WERI-Rb-1 (cell line): ENCODE results near the gene PCYT2.

ENCODE experiments used
- DNase-seq: peaks from one replicate; pipeline ENCODE4 v3.0.0-alpha.2; 2020
- H3K27ac ChIP-seq: fragments of 250-450 bp; sonication (Bioruptor Pico); 2 replicates; pipeline ENCODE4 v1.5.1; 2020; ENCODE audit warnings: mild to moderate bottlenecking, moderate library complexity
- H3K27me3 ChIP-seq: fragments of 250-450 bp; sonication (Bioruptor Pico); 2 replicates; pipeline ENCODE4 v1.5.1; 2021; ENCODE audit warnings: mild to moderate bottlenecking, low read depth, moderate library complexity; ENCODE audit not compliant: insufficient read depth, severe bottlenecking
- H3K36me3 ChIP-seq: fragments of 250-450 bp; sonication (Bioruptor Pico); 2 replicates; pipeline ENCODE4 v1.5.1; 2020; ENCODE audit warnings: mild to moderate bottlenecking, moderate library complexity
- H3K4me3 ChIP-seq: 2 replicates; pipeline ENCODE4 v1.5.1; 2011; ENCODE audit warnings: low read depth, mild to moderate bottlenecking, control low read depth, low read length
- H3K9me3 ChIP-seq: fragments of 250-450 bp; sonication (Bioruptor Pico); 2 replicates; pipeline ENCODE4 v1.5.1; 2021; ENCODE audit warnings: mild to moderate bottlenecking, moderate library complexity; ENCODE audit not compliant: severe bottlenecking
- CTCF ChIP-seq: IDR thresholded peaks from 2 replicates; pipeline ENCODE4 v1.5.1; 2011; ENCODE audit warnings: low read depth, mild to moderate bottlenecking, control low read depth, inconsistent platforms, low read length

The PCYT2 gene

DNA sequence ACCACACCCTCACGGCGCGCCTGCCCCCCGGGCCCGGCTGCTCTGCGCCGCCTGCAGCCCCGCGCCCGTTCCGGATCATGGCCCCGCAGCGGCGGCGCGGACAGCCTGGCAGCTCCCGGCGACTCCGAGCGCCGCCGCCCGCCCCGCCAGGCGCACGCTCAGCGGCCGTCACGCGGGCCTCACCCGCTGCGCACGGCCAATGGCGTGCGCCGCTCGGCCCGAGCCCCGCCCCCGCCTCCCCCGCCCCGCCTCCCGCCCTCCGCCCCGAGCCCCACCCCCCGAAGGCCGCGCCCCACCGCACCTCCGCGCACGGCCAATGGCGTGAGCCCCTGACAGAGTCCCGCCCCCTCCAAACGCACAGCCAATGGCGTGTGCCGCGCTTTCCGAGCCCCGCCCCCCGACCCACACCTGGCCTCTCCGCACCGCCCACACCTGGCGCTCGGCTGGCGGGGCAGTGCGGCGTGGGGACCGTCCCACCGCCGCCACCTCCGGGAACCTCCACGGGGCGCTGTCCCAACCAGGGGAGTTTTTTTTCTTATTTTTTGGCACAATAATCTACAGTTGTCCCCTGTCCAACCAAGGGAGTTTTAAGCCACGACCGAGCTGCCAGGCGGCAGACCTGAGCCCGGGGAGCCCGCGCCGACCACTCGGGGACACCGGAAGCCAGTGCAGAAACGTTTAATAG, at the start of gene PCYT2:
Gene PCYT2 (minus strand): TSS at position 123 of the 685 bp plus-strand sequence. CDS start 44 bp downstream, at position 79.
- Histone ChIP-seq H3K9me3 (no peaks in the 10 kb centered on the region), H3K27me3 (no peaks in the 10 kb centered on the region), H3K4me3 (peak within 1 kb of the TSS; percentile 62), H3K27ac (peak within 1 kb of the TSS; percentile 39), H3K36me3 (peaks cover 68% of the 10 kb centered on the region)
- TF ChIP-seq CTCF: no peak
- DNase-seq: peak; percentile 97

GRCh38 chr17:81960130-81960958, 49.1 kb upstream of the PCYT2 start:
- no peak for TF ChIP-seq CTCF
- Histone ChIP-seq H3K9me3 (no peaks in the 10 kb centered on the region), H3K27me3 (peaks cover 7% of the 10 kb centered on the region), H3K4me3 (peak overlapping the region; percentile 63), H3K27ac (peak overlapping the region; percentile 3), H3K36me3 (peaks cover 14% of the 10 kb centered on the region; the same call in 1 of the 2 replicates)
- peak; percentile 57 for DNase-seq

- peak overlapping the region; percentile 58 for H3K27ac ChIP-seq
- peak; percentile 84 for DNase-seq
- peaks cover 14% of the 10 kb centered on the region; the same call in 1 of the 2 replicates for H3K36me3 ChIP-seq
- peak overlapping the region; percentile 63 for H3K4me3 ChIP-seq
- H3K9me3 ChIP-seq: no peaks in the 10 kb centered on the region
- peak; percentile 86 for TF ChIP-seq CTCF
- peaks cover 7% of the 10 kb centered on the region for H3K27me3 ChIP-seq
Measured at GRCh38 chr17:81959362-81960129, 48.3 kb upstream of the PCYT2 start.

DNA sequence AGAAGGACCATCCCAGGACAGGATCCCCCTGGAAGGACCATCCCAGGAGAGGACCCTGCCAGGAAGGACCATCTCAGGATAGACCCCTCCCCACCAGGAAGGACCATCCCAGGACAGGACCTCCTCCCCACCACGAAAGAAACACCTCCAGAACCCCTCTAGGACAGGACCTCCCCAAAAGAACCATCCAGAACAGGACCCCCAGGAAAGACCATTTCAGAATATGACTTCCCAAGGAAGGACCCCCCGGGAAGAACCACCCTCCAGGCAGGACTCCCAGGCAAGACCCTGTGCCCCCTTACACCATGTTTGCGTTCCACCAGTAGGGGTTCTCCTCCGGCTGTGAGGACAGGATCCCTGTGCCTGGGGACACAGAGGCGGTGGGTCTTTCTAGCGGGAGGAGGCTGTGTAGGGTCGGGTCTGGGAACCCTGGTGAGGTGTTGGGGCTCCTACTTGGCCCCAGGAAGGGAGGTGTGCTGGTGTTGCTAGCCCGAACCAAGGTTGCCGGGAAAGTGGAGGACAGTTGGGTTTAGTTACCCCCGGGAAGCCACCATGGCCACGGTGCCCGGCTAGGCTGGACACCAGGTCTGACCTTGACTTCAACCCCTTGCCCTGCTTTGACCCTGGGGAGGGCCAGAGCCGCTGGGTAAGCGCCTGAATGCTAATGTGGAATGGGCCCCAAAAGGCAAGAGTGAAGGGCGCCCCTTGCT, 47.6 kb upstream of the PCYT2 start:
- H3K9me3 ChIP-seq: no peaks in the 10 kb centered on the region
- H3K27ac ChIP-seq: peak overlapping the region; percentile 58
- H3K27me3 ChIP-seq: peaks cover 7% of the 10 kb centered on the region
- H3K36me3 ChIP-seq: peaks cover 16% of the 10 kb centered on the region
- peak overlapping the region; percentile 33 for H3K4me3 ChIP-seq
- TF ChIP-seq CTCF: peak; percentile 35; the same call in 1 of the 2 replicates
- DNase-seq: no peak

GRCh38 chr17:81957691-81958432, 46.7 kb upstream of the PCYT2 start:
- Histone ChIP-seq H3K27me3 (peaks cover 7% of the 10 kb centered on the region), H3K4me3 (no peak overlapping the region), H3K36me3 (peaks cover 21% of the 10 kb centered on the region), H3K27ac (no peak overlapping the region), H3K9me3 (no peaks in the 10 kb centered on the region)
- DNase-seq: no peak
- no peak for TF ChIP-seq CTCF
